ENCODE data around the gene MAP6.
A peak's percentile ranks its signal among the peaks of the same experiment; 100 is the strongest.

Gene MAP6

DNA sequence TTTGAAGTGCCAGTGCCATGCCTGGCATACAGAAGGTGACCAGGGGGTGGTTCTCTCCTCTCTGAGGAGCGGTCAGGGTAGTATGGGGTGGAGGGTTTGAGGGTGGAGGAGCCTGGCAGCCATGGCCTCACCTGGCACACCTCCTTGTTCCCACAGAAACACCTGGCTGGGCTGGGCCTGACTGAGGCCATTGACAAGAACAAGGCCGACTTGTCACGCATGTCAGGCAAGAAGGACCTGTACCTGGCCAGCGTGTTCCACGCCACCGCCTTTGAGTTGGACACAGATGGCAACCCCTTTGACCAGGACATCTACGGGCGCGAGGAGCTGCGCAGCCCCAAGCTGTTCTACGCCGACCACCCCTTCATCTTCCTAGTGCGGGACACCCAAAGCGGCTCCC, 97.2 kb downstream of the MAP6 start:
- DNase-seq (ENCODE audit: low read depth in 2 of 3, low spot score in 2 of 3) = no peak

DNA sequence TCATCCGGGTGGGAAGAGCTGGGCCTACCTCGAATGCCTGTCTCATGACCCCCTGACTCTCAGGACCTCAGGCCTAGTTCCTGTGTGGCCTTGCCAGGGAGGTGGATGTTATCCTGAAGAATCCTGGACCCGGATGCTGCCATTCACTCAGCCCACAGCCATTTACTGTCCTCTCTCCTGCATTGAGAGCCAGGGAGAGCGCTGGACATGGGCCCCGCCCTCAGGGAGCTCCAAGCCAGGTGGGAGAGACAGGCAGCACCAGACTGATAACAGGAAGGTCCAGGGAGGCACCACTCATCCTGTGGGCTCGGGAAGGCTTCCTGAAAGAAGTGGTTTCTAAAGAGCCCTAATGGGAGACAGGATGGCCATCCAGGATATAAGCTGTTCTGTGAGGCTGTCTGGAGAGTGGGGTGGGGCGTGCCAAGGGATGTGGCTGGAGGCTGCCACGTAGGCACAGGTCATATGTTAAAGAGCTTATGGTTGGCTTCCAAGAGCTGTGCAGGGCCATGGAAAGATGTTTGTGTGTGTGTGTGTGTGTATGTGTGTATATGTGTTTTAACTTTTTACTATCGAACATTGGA, 98.2 kb downstream of the MAP6 start:
- no peak for DNase-seq (ENCODE audit: low read depth in 2 of 3, low spot score in 2 of 3)

DNA sequence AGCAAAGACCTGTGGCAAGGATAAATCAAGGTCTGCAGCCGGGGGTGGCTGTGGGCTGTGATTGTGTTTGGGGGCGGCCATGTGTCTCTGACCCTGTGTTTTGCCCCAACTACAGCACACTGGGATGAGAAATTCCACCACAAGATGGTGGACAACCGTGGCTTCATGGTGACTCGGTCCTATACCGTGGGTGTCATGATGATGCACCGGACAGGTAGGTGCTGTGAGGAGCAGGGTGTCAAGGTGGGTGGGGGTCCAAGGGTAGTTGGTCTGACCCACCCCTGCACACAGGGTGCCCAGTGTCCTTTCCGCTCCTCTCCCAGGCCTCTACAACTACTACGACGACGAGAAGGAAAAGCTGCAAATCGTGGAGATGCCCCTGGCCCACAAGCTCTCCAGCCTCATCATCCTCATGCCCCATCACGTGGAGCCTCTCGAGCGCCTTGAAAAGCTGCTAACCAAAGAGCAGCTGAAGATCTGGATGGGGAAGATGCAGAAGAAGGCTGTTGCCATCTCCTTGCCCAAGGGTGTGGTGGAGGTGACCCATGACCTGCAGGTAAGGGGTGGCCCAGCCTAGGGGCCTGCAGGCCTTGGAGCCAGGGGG, 100.1 kb downstream of the MAP6 start:
- DNase-seq (ENCODE audit: low read depth in 2 of 3, low spot score in 2 of 3) = no peak

DNA sequence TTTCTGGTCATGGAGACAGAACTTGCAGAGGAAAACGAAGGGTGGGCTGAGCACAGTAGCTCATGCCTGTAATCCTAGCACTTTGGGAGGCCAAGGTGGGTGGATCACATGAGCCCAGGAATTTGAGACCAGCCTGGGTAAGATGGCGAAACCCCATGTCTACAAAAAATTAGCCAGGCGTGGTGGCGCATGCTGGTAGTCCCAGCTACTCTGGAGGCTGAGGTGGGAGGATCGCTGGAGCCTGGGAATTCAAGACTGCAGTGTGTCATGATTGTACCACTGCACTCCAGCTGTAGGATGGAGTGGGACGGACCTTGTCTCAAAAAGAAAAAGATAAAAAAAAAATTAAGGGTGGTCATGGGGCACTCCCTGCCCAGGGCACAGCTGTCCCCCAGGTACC, 100.9 kb downstream of the MAP6 start:
- no peak for DNase-seq (ENCODE audit: low read depth in 2 of 3, low spot score in 2 of 3)

DNA sequence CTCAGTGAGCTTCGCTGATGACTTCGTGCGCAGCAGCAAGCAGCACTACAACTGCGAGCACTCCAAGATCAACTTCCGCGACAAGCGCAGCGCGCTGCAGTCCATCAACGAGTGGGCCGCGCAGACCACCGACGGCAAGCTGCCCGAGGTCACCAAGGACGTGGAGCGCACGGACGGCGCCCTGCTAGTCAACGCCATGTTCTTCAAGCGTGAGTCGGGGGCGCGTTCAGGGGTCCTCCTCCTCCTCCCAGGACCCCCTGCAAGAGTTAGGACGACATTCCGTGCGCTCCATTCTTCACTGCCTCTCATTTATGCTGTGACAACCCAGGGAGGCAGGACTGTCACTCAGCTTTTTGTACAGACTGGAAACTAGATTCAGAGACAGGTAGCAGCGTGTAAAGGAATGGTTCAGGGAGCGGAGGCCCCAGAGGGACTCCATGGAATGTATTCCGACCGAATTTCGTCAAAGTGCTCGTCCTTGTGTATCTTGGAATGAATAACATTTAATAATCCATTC, 102.0 kb downstream of the MAP6 start:
- DNase-seq (ENCODE audit: low read depth in 2 of 3, low spot score in 2 of 3) = no peak

DNA sequence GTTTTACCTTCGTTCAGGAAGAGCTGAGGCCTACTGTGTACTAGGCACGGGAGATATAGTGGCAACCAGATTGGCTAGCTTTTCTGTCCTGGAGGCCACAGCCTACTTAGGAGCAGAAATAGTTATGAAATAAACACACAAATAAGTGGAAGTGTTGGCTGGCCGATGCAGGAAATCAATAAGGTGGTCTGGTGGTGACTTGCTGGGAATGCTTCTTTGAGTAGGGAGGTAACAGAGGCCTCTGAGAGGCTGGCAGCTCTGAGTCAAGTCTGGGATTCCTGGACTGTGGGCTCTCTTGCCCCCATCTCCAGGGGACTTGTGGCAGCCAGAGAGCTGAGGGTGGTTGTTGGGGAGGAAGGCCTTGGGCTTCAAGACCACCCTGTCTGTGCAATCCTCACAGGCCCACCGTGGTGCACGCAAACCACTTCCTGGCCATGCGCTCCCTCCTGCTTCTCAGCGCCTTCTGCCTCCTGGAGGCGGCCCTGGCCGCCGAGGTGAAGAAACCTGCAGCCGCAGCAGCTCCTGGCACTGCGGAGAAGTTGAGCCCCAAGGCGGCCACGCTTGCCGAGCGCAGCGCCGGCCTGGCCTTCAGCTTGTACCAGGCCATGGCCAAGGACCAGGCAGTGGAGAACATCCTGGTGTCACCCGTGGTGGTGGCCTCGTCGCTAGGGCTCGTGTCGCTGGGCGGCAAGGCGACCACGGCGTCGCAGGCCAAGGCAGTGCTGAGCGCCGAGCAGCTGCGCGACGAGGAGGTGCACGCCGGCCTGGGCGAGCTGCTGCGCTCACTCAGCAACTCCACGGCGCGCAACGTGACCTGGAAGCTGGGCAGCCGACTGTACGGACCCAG, 102.7 kb downstream of the MAP6 start:
- DNase-seq (ENCODE audit: low read depth in 2 of 3, low spot score in 2 of 3) = no peak

DNA sequence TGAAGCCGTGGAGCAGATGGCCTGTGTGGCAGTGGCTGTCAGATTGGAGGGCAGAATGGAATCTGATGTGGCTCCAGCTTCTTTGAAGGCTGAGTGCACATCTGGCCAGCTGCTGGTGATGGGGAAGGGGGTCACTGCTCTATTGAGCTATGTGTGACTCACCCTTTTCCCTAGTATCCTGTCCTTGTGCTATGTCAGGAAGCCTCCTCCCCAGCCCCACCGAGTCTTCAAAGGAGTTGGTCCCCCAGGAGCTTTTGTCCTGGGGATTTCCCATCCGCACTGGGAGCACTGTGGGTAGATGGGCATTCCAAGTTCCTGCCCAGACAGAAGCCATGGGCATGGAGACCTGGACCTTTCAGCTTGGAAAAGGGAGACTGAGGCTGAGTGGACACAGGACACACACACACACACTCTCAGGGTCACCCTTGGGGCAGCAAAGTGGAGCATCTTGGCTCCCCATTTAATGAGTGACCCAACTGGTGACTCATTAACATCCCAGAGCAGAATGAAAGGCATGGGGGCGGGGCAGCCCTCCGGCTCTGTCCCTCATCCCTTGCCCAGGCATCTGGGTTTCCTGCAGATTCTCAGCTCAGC, 103.5 kb downstream of the MAP6 start:
- DNase-seq (ENCODE audit: low read depth in 2 of 3, low spot score in 2 of 3) = no peak

DNA sequence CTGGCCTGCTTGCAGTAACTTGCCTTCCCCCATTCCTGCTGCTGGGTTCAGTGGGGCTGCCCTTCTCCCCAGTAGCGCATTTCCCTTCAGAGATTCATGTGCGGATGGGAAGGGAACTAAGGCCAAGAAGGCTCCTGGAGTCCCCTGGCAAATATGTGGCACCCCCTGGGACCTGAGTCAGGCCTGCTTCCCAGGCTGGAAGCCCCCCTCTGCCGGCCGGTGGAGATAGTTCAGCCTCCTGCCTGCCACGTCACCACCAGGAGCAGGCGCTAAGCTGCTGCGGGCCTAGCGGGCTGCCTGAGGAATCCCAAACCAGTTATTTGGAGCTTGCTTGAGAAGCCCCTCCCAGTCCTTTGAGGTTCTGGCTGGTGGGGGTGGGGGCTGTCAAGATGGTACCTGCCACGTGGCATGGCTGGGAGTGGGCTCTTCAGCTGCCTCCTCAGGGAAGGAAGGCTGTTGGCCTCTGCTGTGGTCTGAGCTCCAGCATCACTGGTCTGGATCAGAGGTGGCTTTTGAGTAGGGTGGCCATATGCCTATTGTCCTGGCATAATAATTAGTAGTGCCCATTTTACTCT, 104.8 kb downstream of the MAP6 start:
- DNase-seq (ENCODE audit: low read depth in 2 of 3, low spot score in 2 of 3) = no peak

DNA sequence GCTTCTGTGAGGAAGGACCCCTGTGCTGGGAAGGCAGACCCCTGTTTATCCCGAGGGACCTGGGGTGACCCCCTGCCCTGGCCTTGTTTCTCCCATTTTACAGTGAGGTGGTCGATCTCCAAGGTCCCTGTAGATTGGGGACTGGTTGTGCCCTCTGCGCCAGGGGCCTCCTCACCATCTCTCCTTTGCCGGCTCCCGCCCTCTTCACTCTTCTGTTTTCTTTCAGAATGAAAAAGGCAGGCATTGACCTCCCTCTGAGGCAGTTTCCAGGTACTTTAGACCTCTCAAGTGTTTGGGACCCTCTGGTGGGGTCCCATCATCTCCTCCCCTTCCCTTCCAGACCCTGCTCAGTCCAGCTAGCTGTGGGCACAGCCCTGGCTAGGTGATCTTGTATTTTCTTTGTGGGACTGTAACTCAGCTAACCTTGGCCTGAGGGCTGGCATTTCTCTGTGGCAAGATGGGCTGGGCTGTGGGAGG, 105.3 kb downstream of the MAP6 start:
- DNase-seq (ENCODE audit: low read depth in 2 of 3, low spot score in 2 of 3) = no peak

DNA sequence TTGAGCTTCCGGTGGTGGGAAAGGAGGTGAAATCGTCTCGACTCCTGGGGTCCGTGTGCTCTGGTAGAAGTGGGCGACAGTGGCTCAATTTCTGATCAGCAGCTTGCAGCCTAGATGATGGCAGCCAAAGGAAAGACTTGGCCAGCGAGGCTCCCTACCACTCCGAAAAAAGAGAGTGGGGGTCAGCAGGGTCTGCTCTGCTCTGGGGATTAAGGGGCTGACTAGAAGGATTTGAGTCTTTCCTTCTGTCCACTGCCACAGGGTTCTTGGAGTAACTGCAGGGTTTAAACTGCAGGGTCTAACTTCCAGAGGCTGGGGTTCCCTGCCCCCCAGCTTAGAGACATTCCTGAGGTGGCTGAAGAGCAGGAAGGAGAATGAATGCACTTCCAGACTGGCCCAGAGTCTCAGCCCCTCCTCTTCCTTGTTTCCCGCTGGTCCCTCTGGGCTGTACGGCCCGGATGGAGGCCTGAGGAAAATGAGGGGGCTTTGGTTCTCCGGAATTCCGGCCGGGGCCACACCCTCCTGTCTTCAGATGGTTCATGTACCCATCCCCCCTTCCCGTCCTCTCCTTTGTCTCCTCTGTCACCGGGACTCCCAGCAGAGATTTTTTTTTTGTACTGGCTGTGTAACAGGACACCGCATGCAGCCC, 105.9 kb downstream of the MAP6 start:
- no peak for DNase-seq (ENCODE audit: low read depth in 2 of 3, low spot score in 2 of 3)

DNA sequence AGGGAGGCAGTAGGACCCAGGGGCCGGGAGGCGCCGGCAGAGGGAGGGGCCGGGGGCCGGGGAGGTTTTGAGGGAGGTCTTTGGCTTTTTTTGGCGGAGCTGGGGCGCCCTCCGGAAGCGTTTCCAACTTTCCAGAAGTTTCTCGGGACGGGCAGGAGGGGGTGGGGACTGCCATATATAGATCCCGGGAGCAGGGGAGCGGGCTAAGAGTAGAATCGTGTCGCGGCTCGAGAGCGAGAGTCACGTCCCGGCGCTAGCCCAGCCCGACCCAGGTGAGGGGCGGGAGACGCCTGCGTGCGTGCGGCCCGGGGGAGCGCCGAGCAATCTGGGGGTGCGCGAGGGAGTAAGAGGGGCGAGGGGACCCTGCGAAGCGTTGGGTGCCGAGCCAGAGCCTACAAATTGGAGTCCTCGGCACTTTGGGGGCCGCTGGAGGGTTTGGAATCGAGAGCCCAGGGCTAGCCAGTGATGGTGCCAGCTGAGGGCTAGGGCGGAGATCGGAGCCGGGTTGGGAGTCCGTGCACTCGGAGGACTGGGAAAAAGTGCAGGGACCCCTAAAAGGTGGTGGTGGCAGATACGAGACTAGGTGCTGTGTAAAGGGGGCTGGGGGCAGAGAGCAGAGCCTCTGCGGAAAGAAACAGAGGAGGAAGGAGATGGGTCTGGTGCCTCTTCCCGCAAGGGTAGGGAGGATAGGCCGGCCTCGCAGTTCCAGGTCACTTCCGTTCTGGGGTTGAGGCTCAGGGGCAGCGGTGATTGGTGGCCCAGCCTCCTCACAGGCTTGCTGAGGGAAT, 106.6 kb downstream of the MAP6 start, which contains the start of gene SERPINH1:
Gene SERPINH1 (plus strand): TSS at position 206 of the 788 bp plus-strand sequence. CDS start 4,097 bp downstream, outside the sequence.
- peak; percentile 46 to 60 (median 58) for DNase-seq (ENCODE audit: low read depth in 2 of 3, low spot score in 2 of 3)

DNA sequence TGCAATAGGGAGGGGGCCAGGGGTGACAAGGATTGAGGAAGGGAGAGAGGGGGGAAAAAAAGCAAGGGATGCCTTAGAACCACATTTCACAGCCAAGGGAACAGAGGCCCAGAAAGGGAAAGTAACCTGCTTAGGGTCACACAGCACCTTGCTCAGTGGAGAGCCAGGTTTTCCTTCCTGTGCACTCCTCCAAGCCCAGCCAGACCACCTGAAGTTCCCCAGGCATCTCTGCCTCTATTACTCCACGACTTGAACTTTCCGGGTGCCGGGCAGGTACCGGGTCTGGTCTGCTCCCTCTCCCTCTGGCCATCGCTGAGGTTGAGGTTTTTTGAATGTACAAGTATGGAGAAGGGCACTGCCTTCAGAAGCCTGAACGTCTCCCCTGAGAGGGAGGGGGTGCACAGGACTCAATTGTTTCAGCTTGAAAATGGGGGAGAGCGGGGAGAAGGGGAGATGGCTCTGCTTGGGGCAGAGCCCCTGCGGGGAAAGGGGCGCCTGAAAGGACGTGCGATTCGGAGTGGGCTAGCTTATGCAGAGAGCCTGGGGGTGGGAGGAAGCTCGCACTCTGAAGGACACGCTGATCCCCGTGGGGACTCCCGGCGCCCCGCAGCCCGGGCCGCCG, 107.3 kb downstream of the MAP6 start:
- DNase-seq (ENCODE audit: low read depth in 2 of 3, low spot score in 2 of 3) = no peak

DNA sequence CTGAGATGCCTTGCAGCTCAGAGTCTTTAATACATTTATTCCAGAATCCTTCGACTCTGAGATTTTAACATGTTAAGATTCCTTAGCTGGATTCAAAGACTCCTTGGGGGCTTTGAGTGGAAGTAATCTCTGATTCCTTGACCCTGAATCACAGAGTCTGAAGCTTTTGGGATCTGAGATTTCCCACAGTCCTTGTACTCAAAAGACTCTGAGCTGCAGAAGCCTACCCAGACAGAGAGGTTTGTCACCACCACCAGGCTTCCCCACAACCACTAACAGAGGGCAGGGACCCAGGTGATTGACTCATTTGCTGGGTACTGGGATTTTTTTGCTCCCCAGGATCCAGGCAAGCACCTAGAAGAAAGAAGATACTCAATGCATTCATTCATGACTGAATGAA, 108.2 kb downstream of the MAP6 start:
- DNase-seq (ENCODE audit: low read depth in 2 of 3, low spot score in 2 of 3) = no peak

DNA sequence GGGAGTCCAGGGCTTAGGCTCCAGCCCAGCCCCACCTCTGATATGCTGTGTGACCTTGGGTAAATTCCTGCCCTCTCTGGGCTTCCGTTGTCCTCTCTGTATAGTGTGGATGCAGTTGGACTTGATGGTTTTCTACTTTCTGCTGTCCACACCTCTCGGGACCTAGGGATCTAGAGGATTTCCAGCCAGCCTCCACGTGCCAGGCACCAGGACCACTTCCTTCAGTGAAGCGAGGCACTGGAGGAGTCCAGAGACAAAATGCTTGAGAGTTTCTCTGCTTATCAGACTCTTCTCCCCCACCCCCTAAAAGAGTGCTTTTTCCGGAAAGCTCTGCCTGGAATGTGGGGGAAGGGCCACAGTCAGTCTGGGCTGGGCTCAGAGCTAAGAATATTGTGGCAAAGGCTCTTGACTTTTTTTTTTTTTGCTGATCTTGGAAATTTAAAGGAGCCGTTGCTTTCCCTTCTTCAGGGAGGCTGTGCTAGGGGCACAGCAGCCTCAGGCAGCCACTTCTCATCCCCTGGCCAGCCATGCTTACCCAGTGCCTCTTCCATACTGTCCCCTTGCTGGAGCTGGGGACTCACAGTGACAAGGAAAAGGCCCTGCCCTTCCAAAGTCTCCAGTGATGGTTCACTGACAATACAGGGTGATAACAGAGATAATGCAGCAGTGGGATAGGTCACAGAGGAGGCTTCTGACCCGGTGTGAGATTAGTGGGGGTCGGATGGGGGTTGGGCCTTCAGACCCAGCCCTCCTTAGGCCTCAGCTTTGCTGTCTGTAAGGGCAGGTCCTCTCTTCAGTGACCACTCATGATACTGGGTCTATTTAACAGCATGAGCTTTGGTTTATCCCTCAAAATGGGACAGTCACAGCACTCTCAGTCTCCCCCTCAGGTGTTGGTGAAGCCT, 109.6 kb downstream of the MAP6 start:
- no peak for DNase-seq (ENCODE audit: low read depth in 2 of 3, low spot score in 2 of 3)

DNA sequence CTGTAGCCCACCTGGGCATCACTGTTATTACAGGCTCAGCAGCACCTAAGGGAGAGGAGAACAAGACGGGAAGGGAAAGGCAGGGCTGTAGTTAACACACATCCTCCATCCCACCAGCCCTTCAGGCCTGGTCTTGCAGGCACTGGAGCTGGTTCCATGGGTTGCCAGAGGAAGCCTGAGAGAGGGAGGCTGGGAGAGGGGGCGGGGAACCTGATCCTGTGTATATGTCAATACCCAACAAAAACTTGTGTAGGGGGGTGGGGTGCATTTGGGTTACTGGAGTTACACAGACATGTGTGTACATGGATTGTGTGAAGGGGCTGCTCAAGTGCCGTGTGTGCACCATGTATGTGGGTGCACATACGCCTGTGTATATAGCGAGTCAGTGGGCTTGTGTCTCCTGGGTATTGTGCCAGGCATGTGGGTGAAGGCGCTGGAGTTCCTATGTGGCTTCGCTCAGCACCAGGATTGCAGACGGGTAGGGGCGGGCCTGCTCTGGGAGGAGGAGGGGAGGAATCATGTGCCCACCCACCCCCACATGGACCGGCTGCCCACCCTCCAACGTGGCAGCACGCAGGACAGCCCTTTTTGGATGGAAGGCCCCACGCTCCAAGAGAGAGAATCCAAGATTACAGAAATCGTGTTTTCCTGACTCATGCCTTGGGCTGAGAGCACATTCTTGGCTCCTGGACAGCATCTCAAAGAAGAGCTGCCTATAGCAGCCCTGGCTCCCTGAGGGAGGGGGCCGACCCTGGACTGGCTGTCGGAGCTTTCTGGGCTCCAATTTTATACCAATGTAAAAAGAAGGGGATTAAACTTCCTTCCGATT, 111.0 kb downstream of the MAP6 start:
- DNase-seq (ENCODE audit: low read depth in 2 of 3, low spot score in 2 of 3) = no peak

DNA sequence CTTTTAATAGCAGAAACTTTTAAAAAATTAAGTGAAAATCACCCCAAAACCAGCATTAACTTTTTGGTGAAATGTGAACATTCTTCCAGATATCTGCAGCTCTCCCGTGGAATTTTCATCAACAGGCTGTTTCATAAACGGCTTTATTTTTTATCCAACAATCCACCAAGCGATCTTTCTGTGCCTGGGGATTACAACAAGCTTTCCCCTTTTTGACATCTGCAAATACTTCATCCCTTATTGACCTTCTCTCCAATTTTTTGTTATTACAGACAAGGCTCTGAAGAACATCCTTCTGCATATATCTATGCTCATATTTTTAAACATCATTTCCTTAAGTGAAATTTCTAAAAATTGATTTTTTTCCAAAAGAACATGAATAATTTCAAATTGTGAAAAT, 112.6 kb downstream of the MAP6 start:
- DNase-seq (ENCODE audit: low read depth in 2 of 3, low spot score in 2 of 3) = no peak

DNA sequence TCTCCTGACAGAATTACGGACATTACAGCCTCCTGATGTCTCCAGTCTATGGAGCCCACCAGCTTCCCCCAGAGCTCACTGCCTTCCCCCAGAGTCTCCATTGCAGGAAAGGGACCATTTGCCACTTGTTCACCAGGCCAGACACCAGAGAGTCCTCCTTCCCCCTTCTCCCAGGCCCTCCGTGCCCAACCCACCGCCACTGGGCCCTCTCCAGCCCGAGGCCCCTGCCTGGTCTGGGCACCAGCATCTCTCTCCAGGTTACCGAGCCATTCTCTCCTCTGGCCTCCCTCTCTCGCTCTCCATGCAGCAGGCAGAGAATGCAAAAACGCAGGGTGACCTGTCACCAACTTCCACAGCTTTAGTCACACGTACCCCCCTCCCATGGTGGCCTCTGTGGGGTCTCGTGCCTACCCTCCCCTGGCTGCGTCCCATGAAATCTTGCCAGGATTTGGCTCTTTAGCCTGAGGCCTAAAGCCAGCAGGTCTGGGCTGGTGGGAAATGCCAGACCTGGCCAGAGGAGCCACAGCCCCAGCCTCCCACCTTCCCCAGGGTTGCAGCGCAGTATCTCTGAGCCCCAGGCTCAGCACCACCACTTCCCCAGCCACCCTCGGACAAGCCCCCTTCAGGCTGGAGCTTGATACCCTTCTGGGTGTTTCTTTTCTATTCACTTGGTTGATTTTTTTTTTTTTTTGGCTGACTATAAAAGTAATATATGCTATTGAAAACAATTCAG, 113.6 kb downstream of the MAP6 start:
- DNase-seq (ENCODE audit: low read depth in 2 of 3, low spot score in 2 of 3) = no peak
